IMR-90 (cell line): ENCODE measurements around the gene PLEKHG5.

Experiments used
- BHLHE40 ChIP-seq: fragments of 150-350 bp; IDR thresholded peaks from 2 replicates; pipeline ENCODE4 v1.6.1; 2016; ENCODE audit warnings: mild to moderate bottlenecking, low read depth, low read length
- FOS ChIP-seq: fragments of 150-350 bp; IDR thresholded peaks from 2 replicates; pipeline ENCODE4 v1.6.1; 2016; ENCODE audit warnings: low read depth, low read length
- NFE2L2 ChIP-seq: fragments of 150-350 bp; IDR thresholded peaks from 2 replicates; pipeline ENCODE4 v1.6.1; 2016; ENCODE audit warnings: low read depth, mild to moderate bottlenecking, low read length
- POLR2A ChIP-seq: IDR thresholded peaks from 2 replicates; pipeline ENCODE4 v1.6.1; 2012; ENCODE audit warnings: mild to moderate bottlenecking, low read depth, low read length
- RAD21 ChIP-seq: IDR thresholded peaks from 2 replicates; pipeline ENCODE4 v1.6.1; 2012; ENCODE audit warnings: low read length, improper control_type of control experiment
- SMC3 ChIP-seq: fragments of 150-350 bp; IDR thresholded peaks from 2 replicates; pipeline ENCODE4 v1.6.1; 2016; ENCODE audit warnings: low read depth, mild to moderate bottlenecking, antibody characterized with exemption, low read length, moderate library complexity
- TF ChIP-seq, protein P1 (sequence below): conservative IDR thresholded peaks from 2 replicates; pipeline ENCODE4 v1.5.1; 2012; ENCODE audit warnings: mild to moderate bottlenecking, low read depth, low read length, improper control_type of control experiment
- TF ChIP-seq, protein P2 (sequence below): fragments of 150-350 bp; IDR thresholded peaks from 2 replicates; pipeline ENCODE4 v1.6.1; 2017; ENCODE audit warnings: mild to moderate bottlenecking, antibody characterized with exemption, low read length, low read depth

DNA sequence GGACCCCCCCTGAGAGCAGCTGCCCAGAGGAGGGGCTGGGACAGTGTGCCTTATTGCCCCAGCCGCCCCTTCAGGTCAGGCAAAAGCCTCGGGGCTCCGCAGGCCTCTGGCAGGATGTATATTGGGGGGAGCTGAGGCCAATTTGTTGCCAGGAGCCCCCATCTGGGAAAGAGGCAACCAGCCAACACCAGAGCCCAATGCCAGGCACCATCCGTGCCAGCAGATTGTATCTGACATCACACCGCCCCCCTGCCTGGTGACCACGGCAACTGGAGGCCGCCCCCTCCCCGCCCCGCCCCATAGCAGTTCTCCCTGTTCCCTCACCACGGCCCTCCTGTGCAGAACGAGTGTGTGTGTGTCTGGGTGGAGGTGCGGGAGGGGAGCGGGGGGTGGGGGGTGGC is 3.6 kb upstream of the PLEKHG5 start:
- TF ChIP-seq POLR2A = no peak
- TF ChIP-seq, protein P1, sequence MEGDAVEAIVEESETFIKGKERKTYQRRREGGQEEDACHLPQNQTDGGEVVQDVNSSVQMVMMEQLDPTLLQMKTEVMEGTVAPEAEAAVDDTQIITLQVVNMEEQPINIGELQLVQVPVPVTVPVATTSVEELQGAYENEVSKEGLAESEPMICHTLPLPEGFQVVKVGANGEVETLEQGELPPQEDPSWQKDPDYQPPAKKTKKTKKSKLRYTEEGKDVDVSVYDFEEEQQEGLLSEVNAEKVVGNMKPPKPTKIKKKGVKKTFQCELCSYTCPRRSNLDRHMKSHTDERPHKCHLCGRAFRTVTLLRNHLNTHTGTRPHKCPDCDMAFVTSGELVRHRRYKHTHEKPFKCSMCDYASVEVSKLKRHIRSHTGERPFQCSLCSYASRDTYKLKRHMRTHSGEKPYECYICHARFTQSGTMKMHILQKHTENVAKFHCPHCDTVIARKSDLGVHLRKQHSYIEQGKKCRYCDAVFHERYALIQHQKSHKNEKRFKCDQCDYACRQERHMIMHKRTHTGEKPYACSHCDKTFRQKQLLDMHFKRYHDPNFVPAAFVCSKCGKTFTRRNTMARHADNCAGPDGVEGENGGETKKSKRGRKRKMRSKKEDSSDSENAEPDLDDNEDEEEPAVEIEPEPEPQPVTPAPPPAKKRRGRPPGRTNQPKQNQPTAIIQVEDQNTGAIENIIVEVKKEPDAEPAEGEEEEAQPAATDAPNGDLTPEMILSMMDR = no peak
- TF ChIP-seq FOS = no peak
- TF ChIP-seq, protein P2, sequence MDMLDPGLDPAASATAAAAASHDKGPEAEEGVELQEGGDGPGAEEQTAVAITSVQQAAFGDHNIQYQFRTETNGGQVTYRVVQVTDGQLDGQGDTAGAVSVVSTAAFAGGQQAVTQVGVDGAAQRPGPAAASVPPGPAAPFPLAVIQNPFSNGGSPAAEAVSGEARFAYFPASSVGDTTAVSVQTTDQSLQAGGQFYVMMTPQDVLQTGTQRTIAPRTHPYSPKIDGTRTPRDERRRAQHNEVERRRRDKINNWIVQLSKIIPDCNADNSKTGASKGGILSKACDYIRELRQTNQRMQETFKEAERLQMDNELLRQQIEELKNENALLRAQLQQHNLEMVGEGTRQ = no peak
- no peak for TF ChIP-seq NFE2L2
- no peak for TF ChIP-seq BHLHE40
- no peak for TF ChIP-seq SMC3
- TF ChIP-seq RAD21 = no peak
